Stimulated activated CD4-positive, alpha-beta T cell treated with anti-CD3 and anti-CD28 coated beads, Interleukin-4, amount 100 ng/mL, for 1 hour (primary cell): ENCODE measurements around the gene AGRP.

ENCODE experiments used
- DNase-seq: peaks from one replicate; pipeline ENCODE4 v3.0.0-alpha.2; 2020

Gene AGRP

GRCh38 chr16:67463059-67463458 lies 20.3 kb downstream of the AGRP start:
- DNase-seq, result no peak

- no peak for DNase-seq
Measured at GRCh38 chr16:67462279-67462655, 21.1 kb downstream of the AGRP start.

DNA sequence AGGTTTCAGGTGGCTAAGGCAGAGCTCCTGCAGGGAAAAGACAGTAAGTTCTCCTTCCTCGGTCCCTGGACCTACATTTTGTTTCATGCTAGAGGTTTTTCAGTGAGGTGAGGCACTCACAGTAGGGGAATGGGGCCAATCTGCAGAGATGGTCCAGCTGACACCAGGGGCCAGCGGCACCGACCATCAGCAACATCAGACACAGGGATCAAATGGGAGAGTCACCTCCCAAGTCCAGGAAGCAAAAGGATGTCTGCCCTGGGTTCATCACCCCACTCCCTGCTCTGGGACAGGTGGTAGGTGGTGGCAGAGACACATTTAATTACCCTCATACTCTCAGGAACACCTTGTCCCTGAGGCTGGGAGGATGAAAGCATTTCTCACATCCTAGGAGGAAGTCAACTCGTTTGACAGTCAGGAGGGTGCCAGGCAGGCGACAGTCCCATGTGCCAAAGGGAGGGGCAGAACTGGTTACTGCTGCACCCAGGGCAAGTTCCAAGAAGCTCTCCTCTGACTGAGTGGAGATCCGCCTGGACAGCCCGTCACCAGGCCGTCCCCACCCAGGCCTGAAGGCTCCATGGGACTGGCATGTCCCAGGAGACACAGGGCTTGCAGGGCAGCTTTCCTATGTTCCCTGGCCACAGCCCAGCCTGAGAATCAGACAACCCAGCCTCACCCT lies 21.6 kb downstream of the AGRP start:
- DNase-seq, result no peak

DNA sequence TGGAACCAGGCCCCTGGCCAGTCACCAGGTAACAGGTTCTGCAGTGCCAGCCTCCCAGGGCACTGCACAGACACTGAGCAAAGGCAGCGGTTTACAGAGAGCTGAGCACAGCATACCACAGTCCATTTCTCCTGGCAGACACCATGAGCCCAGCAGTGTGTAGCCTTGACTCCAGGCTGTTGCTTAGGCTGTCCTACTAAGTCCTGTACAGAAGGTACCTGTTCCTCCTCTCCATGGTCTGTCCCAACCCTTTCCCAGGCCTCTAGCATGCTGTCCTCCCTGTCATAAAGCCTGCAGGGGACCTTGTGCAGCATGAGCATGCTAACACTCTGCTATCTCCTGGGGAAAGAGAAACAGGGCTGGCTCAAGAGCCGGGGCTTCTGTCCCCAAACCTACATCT lies 22.4 kb downstream of the AGRP start:
- DNase-seq, result no peak

- no peak for DNase-seq
Measured at GRCh38 chr16:67460168-67460567, 23.2 kb downstream of the AGRP start.

DNA sequence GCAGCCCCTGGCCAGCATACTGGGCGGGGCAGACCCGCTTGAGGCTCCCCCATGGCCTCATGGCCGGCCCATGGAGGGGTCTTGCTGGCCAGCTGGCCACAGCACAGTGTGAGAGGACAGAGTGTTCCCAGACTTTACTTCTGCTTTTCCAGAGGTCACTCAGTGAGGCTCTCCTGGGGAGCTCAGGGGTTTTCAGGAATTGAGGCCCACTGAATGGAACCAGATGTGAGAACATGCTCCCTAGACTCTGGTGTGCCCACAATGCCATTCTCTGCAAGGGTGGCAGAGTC lies 23.5 kb downstream of the AGRP start:
- DNase-seq, result no peak

DNA sequence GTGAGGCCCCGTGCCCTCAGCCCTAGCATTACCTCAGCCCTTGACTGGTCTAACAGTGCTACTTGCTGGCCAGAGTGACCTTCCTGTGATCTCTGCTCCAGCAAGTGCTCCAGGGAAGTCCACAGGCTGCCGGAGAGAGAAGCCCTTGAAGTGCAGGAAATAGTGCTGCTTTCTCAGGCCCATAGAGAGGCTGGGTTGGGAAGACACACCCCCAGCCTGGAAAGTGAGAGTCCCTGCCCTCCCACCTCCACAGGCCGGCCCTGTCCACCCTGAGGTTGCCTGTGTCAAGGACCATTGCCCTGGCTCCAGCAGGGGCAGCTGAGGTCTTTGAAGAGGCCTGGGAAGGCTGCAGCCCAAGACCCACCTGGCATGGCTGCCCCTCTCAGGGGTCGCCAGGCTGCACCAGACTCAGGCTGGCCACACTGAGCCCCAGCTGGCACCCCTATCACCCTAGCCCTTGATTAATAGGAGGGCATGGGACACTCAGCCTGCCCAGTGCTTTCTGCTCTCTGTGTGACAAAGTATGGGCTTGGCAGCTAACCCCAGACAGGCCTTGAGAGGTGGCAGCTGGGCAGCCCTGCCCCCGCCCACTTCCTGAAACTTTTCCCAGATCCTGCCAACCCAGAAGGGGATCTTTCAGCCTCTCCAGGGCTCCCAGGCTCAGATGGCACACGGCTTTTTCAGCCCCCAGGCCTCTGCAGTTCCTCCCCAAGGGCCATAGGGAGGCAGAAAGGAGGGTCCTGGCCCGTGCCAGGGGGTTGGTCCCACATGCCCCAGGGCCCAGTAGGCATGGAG lies 24.1 kb downstream of the AGRP start:
- DNase-seq, result no peak

- no peak for DNase-seq
Measured at GRCh38 chr16:67458121-67458641, 25.2 kb downstream of the AGRP start.

DNA sequence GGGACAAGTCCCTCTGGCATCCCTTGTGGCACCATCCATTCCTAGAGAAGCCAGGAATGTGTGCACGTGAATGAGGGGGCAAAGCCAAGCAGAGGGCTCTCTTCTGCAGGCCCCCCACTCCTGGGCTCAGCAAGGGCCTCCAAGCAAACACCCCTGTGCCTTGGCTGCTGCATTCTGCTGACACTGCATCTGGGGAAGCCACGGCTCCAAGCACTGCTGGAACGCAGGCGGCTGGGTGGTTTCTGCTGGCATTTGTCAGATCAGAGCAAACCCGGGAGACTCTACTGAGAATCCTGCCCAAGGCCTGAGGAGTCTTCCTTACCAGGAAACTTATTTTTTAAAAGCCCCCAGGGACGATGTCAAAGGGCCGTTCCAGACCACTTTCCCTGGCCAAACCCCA lies 25.7 kb downstream of the AGRP start:
- no peak for DNase-seq

- no peak for DNase-seq
Measured at GRCh38 chr16:67456391-67457081, 26.8 kb downstream of the AGRP start.

GRCh38 chr16:67454852-67455251 lies 28.5 kb downstream of the AGRP start:
- DNase-seq, result no peak

DNA sequence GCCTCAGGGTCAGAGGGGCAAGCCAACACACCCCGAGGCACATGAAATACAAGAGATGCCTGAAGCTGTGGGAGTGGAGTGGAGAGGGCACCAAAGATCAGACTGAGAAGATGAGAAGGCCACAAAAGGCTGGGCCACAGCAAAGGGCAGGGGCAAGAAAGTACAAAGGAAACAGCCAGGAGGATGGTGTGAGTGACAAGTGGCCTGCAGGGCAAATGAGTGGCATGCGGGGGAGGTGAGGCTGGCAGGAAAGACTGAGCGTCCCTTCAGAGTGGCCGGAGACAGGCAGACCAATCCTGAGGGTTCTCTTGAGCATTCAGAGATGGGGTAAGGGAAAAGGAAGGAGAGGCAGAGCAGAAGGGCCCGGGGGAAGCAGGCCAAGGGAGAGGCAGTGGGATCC lies 29.2 kb downstream of the AGRP start:
- no peak for DNase-seq

GRCh38 chr16:67451704-67452435 lies 31.5 kb downstream of the AGRP start:
- no peak for DNase-seq

- DNase-seq, result no peak
Measured at GRCh38 chr16:67451061-67451703, 32.2 kb downstream of the AGRP start.

DNA sequence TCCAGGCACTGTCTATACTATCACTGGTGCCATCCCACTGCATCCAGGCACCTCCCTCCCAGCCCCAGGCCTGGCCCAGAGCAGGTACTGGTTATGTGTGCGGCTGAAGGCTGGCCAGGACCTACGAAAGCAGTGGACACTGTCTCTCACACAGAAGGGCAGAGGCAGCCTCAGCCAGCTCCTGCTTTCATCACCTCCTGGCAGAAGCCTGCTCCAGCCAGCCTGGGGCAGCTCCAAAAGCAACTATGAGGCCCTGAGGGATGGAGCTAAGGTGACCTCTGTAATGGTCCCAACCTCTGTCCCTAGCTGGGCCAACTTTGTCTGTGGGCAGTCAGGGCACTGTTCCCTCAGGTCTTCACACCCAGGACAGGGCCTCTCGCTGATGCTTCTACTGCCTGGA lies 33.6 kb downstream of the AGRP start:
- no peak for DNase-seq

DNA sequence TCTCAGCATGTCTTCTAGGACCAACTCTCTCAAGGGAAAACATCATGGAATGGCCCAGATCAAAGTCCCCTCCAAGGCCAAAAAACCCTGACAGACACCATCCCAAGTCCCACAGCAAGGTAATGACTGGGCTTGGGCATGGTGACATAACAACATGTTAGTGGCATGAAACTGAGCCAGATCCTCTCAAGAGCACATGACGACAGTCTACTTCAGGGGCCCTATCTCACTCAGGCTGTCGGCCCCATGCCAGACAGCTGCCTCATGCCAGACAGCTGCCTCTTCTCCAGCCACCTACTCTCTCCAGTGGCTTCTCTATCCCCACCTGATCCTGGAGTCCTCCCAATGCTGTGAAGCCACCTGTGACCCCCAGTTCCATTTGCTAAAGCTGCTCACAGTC lies 34.0 kb downstream of the AGRP start:
- DNase-seq, result no peak

DNA sequence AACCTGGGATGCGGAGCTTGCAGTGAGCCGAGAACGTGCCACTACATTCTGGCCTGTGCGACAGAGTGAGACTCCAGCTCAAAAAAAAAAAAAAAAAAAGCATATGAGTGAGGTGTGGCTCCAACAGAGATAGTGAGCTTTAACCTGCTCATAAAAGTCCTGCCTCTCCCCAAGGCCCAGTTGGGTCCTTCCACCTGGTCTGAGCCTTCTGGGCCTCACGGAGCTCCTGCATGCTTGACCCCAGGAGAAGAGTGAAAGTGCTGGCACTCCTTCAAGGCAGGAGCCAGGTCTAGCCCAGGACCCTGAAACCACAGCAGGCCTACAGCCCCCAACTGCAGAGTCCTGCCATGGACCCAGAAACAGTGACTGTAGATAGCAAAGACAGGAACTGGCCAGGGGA lies 34.8 kb downstream of the AGRP start:
- DNase-seq, result no peak

- peak; percentile 68 for DNase-seq
Measured at GRCh38 chr16:67447508-67448076, 35.8 kb downstream of the AGRP start.

- DNase-seq, result no peak
Measured at GRCh38 chr16:67446968-67447507, 36.3 kb downstream of the AGRP start.

DNA sequence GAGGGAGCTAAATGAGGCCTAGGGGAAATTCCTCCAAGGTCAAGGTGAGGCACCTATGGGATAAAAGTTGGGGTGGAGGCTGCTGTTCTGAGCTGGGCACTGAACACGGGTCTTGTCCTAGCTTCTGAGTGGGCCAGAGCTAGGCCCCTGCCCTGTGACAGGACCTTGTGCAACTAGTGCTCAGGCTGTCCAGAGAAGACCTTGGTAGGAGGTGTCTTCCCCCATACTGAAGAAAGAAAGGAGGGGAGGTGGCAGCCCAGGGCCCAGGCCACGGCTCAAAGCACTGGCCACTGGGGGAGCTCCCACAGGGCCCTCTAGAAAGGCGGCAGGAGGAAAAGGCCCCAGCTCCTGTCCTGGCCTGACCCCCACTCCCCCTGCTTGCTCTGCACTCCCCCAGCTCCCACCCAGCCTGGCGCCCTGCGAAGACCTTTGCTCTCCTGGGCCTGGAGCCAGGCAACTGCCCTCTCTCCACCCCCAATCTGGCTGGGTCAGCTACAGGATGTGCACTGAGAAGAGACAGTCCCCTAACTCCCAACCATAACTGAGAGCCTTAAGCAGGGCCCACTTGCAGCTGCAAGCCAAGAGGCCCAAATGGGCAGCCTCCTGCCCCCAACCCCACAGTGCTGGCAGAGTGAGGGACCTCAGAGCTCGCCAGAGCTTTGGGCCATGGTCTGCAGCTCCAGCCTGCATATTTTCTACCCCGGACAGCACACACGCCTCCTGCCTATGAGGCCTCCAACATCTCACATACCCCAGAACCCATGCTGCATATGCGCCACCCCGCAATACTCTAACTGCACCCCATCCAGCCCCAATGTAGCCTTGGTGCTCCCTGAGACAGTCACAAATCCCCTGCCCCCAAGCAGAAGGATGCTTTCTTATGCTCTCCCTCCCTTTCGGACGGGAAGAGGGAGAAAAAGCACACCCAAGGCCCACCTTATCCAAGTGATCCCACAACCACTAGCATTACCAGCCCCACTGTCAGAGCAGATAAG lies 37.1 kb downstream of the AGRP start:
- DNase-seq, result no peak

DNA sequence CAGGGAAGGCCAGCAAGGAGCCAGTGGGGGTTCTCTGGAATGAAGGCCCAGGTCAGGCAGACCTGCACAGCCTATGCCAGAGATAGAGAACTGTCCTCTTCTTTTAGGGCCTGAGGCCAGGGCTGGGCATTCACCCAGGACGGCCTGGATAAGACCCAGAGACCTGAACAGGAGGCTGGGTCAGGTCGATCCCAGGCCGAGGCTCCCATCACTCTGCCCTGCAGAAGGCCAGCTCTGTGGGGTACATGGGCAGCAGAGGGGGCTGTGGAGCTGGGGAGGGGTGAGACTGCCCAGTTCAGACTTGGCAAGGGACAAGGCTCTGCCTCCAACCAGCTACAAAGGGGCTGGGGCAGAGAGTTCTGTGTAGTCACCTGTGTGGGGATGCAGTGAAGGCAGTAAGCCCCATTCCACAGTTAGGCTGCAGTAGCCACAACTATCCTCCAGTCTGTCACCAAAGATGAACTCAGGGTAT lies 37.9 kb downstream of the AGRP start:
- no peak for DNase-seq
